ENCODE data around the gene UBFD1. TPM values are rescaled to one million over a fixed set of nuclear protein-coding genes. Genes with fewer than 3 reads are reported as not detected.

UBFD1 gene
- total RNA-seq, 3 donors from 2014 or later (not counting 1 experiment from before 2014, with no cell fraction given) = 51.4 to 65.8 (median 63.6) TPM

DNA sequence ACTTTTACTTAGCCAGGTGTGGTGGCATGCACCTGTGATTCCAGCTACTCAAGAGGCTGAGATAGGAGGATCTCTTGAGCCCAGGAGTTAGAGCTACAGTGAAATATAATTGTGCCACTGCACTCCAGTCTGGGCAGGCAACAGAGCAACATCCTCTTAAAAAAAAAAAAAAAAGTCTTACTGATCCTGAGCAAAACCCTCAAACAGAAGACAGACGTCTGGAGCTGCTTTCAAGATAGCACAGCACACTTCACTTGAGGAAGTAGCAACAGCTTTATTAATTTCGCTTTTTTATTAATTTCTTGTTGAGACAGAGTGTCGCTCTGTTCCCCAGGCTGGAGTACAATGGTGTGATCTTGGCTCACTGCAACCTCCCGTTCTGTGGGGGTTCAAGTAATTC, 37.0 kb upstream of the UBFD1 start:
- 62% methylated on average over 4 of the region's 4 CpGs for WGBS (ENCODE audit: insufficient coverage)
- Histone ChIP-seq H3K27ac (ENCODE audit: low read length) (peak overlapping the region; percentile 43), H3K27me3 (ENCODE audit: control insufficient read depth, insufficient read depth, low read length) (no peaks in the 10 kb centered on the region), H3K36me3 (ENCODE audit: control insufficient read depth, insufficient read depth, low read length) (peaks cover 25% of the 10 kb centered on the region), H3K9me3 (ENCODE audit: control insufficient read depth, insufficient read depth, low read length) (no peaks in the 10 kb centered on the region), H3K4me3 (ENCODE audit: low read length) (no peak overlapping the region), H3K4me1 (ENCODE audit: control insufficient read depth, insufficient read depth, low read length) (peaks cover 16% of the 10 kb centered on the region)
- intact Hi-C loops (cut with micrococcal nuclease) = no loop called here
- Mint-ChIP-seq H3K4me1 (no peaks in the 10 kb centered on the region), H3K9me3 (no peaks in the 10 kb centered on the region), H3K27ac (no peak overlapping the region), H3K4me3 (no peak overlapping the region), H3K27me3 (ENCODE audit: low read depth in 2 of 2) (no peaks in the 10 kb centered on the region), H3K36me3 (peaks cover 10% of the 10 kb centered on the region)
- DNase-seq (no peak), ATAC-seq (no peak)
- TF ChIP-seq, protein P1, sequence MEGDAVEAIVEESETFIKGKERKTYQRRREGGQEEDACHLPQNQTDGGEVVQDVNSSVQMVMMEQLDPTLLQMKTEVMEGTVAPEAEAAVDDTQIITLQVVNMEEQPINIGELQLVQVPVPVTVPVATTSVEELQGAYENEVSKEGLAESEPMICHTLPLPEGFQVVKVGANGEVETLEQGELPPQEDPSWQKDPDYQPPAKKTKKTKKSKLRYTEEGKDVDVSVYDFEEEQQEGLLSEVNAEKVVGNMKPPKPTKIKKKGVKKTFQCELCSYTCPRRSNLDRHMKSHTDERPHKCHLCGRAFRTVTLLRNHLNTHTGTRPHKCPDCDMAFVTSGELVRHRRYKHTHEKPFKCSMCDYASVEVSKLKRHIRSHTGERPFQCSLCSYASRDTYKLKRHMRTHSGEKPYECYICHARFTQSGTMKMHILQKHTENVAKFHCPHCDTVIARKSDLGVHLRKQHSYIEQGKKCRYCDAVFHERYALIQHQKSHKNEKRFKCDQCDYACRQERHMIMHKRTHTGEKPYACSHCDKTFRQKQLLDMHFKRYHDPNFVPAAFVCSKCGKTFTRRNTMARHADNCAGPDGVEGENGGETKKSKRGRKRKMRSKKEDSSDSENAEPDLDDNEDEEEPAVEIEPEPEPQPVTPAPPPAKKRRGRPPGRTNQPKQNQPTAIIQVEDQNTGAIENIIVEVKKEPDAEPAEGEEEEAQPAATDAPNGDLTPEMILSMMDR (IDR thresholded peaks at IDR 0.05) = no peak

DNA sequence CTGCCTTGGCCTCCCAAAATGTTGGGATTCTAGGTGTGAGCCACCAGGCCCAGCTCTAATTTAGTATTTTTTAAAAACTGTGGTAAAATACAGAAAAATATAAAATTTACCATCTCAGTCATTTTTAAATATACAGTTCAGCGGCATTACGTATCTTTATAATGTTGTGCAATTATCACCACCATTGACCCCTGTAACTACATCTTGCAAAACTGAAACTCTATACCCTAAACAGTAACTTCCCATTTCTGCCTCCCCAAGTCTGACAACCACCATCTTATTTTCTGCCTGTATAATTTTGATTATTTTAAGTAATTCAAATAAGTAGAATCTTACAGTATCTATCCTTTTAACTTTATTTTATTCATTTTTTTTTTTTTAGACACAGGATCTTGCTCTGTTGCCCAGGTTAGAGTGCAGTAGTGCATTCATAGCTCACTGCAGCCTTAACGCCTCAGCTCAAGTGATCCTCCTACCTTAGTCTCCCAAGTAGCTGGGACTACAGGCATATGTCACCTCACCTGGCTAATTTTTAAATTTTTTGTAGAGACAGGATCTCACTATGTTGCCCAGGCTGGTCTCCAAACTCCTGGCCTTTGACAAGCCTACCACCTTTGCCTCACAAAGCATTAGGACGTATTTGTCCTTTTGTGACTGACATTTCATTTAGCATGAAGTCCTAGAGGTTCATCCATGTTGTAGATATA, 36.3 kb upstream of the UBFD1 start:
- DNase-seq (no peak), ATAC-seq (no peak)
- H3K4me1 Mint-ChIP-seq = no peaks in the 10 kb centered on the region
- Histone ChIP-seq H3K27me3 (ENCODE audit: control insufficient read depth, insufficient read depth, low read length) (no peaks in the 10 kb centered on the region), H3K36me3 (ENCODE audit: control insufficient read depth, insufficient read depth, low read length) (peaks cover 25% of the 10 kb centered on the region), H3K4me1 (ENCODE audit: control insufficient read depth, insufficient read depth, low read length) (peaks cover 16% of the 10 kb centered on the region), H3K27ac (ENCODE audit: low read length) (peak overlapping the region; percentile 43), H3K4me3 (ENCODE audit: low read length) (no peak overlapping the region), H3K9me3 (ENCODE audit: control insufficient read depth, insufficient read depth, low read length) (no peaks in the 10 kb centered on the region)
- intact Hi-C loops (cut with micrococcal nuclease) = no loop called here
- no peaks in the 10 kb centered on the region for H3K27me3 Mint-ChIP-seq (ENCODE audit: low read depth in 2 of 2)
- H3K36me3 Mint-ChIP-seq = peaks cover 10% of the 10 kb centered on the region
- 86% methylated on average over 3 of the region's 4 CpGs for WGBS (ENCODE audit: insufficient coverage)
- no peak overlapping the region for H3K4me3 Mint-ChIP-seq
- H3K27ac Mint-ChIP-seq = no peak overlapping the region
- H3K9me3 Mint-ChIP-seq = no peaks in the 10 kb centered on the region
- TF ChIP-seq, protein P1 (IDR thresholded peaks at IDR 0.05) = no peak

DNA sequence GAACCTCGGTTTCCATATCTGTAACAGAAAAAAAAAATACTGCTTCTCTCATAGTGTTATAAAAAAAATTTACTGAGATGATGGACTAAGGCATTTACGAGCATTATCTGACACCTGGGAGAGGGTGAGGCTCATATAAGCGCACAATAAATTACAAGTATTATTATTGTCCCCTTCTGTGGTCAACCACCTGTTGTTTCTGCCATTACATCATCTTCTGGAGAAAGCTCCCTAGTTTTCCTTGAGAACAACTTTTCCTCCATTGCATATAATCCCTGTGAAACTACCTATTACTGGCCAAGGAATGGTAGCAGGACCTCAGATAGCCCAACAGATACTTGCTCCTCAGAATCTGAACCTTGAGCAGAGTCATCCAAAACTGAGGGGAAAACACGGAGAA, 35.6 kb upstream of the UBFD1 start:
- H3K9me3 Mint-ChIP-seq = no peaks in the 10 kb centered on the region
- no peaks in the 10 kb centered on the region for H3K27me3 ChIP-seq (ENCODE audit: control insufficient read depth, insufficient read depth, low read length)
- no peaks in the 10 kb centered on the region for H3K9me3 ChIP-seq (ENCODE audit: control insufficient read depth, insufficient read depth, low read length)
- H3K4me3 Mint-ChIP-seq = no peak overlapping the region
- H3K27me3 Mint-ChIP-seq (ENCODE audit: low read depth in 2 of 2) = no peaks in the 10 kb centered on the region
- no peak overlapping the region for H3K27ac ChIP-seq (ENCODE audit: low read length)
- TF ChIP-seq, protein P1 (IDR thresholded peaks at IDR 0.05) = no peak
- H3K4me3 ChIP-seq (ENCODE audit: low read length) = no peak overlapping the region
- H3K36me3 ChIP-seq (ENCODE audit: control insufficient read depth, insufficient read depth, low read length) = peaks cover 25% of the 10 kb centered on the region
- DNase-seq (no peak), ATAC-seq (no peak)
- peaks cover 16% of the 10 kb centered on the region for H3K4me1 ChIP-seq (ENCODE audit: control insufficient read depth, insufficient read depth, low read length)
- intact Hi-C loops (cut with micrococcal nuclease) = no loop called here
- no peaks in the 10 kb centered on the region for H3K4me1 Mint-ChIP-seq
- H3K36me3 Mint-ChIP-seq = peaks cover 10% of the 10 kb centered on the region
- WGBS (ENCODE audit: insufficient coverage) = 99% methylated on average over 3 of the region's 4 CpGs
- H3K27ac Mint-ChIP-seq = no peak overlapping the region

DNA sequence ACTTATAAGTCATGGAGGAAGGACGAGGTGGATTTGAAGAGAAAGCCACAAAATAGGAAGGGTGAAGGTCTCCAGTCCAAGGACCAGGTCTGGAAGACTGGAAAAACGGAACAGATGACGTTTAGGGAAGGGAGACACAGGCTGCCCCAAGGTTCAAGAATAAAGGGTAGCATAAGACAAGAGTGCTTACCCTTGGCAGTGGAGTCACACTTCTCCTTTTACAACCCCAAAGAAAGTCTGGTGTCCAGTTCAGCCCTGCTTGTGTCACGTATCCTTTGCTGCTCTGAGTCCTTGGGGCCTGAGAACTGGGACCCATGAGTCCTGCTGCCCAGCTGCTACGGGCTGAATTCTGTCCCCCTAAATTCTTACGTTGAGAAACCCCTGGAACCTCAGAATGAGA, 34.2 kb upstream of the UBFD1 start:
- Histone ChIP-seq H3K4me1 (ENCODE audit: control insufficient read depth, insufficient read depth, low read length) (peaks cover 16% of the 10 kb centered on the region), H3K27ac (ENCODE audit: low read length) (no peak overlapping the region), H3K4me3 (ENCODE audit: low read length) (no peak overlapping the region), H3K36me3 (ENCODE audit: control insufficient read depth, insufficient read depth, low read length) (peaks cover 34% of the 10 kb centered on the region), H3K27me3 (ENCODE audit: control insufficient read depth, insufficient read depth, low read length) (no peaks in the 10 kb centered on the region), H3K9me3 (ENCODE audit: control insufficient read depth, insufficient read depth, low read length) (no peaks in the 10 kb centered on the region)
- TF ChIP-seq, protein P1 (IDR thresholded peaks at IDR 0.05) = no peak
- WGBS (ENCODE audit: insufficient coverage) = 97% methylated on average over 6 of the region's 6 CpGs
- no peaks in the 10 kb centered on the region for H3K4me1 Mint-ChIP-seq
- peaks cover 10% of the 10 kb centered on the region for H3K36me3 Mint-ChIP-seq
- DNase-seq (no peak), ATAC-seq (no peak)
- no peak overlapping the region for H3K4me3 Mint-ChIP-seq
- no peaks in the 10 kb centered on the region for H3K27me3 Mint-ChIP-seq (ENCODE audit: low read depth in 2 of 2)
- no peak overlapping the region for H3K27ac Mint-ChIP-seq
- intact Hi-C loops (cut with micrococcal nuclease) = no loop called here
- no peaks in the 10 kb centered on the region for H3K9me3 Mint-ChIP-seq

Data from natural killer cell (primary cell).